HL-60/S4 treated with retinoic acid at 250 ng/mL for 4 days and 3 days (cell line): ENCODE results near the gene CAVIN4.

Experiments used
- in situ Hi-C: fragments of 300-500 bp; cut with MboI; formaldehyde crosslinking; loops from 2 replicates; pipeline ENCODE4 v1.7.0; 2022; ENCODE audit warnings: low sequenced_read_pairs

Gene CAVIN4

DNA sequence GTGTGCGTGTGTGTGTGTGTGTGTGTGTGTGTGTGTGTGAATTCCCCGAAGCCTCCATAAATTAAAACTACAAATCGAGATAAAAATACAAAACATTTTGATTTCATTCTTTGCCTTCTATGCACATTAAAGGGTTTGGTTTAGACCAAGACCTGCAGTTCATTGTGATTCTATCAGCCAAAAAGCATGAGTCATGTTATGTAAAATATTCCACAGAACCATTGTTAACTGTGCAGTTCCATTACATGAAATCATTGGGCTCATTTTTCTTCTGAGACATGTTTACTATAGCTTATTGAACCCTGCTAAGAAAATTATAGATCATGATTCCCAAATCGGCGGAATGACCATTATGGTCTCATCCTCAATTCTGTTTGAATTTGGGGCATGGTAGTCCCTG is 11.7 kb downstream of the CAVIN4 start:
- in situ Hi-C loops, result no loop called here

DNA sequence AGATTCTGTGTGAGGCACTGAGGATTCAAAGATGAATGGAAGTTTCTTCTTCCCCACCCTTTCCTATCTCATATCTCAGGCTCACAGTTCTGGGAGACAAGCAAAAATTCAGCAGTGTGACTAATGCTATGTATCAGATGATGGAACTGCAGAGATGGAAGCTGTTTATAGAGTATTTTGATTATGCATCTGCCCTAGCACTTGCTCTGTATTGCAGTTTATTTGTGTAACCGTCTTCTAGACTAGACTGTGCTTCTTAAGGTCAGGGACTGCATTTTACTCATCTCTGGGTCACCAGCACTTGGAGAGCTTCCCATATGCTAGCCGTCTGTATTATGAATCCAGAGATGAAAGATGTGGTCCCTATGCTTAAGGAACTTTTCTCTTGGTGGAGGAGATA is 12.6 kb downstream of the CAVIN4 start:
- in situ Hi-C loops, result loop anchor here (10.0 kb wide), 1 partner anchor 1406 kb away; no protein-coding TSS in a partner anchor

DNA sequence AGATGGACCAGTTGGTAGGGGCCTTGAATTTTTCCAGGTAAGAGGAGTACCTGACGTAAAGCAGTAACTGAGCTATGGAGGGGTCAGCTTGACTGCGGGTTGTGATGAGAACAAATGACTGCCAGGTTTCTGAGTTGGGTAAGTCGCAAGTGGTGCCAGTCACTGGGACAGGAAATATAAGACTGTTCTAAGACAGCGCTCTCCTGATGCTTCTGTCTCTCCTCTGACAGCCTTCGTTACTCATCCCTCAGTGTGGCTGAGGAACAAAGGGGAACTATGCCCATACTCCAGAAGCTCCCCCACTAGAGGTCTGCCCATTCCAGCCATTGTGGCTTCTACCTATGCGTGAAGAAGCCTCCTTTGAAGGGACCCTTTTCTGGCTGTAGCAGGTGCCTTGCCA is 13.3 kb downstream of the CAVIN4 start:
- in situ Hi-C loops, result loop anchor here (10.0 kb wide), 1 partner anchor 1406 kb away; no protein-coding TSS in a partner anchor

DNA sequence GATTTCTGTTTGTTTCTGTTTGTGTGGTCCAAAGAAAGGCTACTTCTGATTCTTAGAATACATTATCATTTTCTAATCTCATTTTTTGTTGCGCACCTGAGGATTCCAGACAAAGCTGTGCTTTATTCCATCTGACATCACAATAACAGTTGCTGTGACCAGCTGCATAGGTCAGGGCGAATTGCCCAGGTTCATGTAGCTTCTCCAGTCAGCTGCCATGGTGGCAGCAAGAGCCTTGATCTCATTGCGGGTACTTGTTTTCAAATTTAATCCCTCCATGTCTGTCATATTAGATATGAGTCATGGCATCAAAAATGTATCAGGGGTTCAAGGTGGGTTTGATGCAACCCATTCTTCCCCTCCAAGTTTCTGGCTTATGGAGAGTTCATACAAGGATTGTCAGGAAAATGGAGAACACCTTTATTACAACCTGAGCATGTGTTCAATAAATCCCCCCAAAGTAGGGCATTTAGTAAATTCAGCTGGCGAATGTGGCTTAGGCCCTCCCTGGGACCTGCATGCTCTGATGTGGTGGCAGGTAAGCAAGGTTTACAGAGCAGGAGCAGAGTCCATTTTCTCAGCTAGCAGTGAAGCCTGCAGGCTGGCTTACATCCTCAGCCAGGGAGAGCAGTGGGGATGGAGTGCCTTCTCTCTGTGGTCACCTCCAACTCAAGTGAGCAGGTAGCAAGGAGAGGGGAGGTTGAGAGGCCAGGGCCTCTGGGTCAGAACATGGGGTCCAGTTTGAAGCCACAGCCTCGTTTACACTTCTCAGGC is 13.9 kb downstream of the CAVIN4 start:
- in situ Hi-C loops, result loop anchor here (10.0 kb wide), 1 partner anchor 1407 kb away; no protein-coding TSS in a partner anchor

DNA sequence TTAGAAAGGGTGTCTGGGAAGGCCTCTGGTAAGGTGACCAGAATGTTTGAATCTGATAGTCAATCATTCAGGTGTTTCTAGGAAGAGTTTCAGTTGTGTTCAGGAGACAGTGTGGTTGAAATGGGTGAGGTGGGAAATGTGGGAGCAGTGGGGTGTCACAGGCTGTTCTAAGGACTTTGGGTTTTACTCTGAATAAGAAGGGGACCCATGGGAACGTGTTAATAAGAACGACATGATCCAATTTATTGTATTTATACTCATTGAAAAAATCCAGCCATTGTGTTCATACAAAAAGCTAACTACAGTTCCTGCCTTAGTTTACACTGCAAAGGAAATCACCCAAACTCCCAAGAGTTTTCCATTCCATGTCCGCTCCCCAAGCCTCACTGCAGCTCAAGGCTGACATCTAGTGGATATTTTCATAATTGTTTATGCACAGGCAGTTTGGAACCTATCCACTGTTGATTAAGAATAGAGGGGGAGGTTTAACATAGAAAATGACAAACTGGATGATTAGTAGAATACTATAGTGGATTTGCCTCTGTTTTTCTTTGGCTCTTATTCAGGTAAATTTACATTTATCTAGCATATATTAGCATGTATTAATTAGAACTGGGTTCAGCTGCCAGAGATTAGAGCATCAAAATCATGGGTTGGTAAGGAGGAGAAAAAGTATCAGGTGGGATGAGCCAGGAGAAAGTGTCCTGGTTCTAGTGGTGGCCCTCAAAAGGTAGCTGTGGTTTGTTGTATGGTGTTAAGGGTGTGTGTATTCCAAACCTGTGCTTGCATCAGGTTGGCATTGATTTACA is 17.7 kb downstream of the CAVIN4 start:
- in situ Hi-C loops, result loop anchor here (10.0 kb wide), 1 partner anchor 1411 kb away; no protein-coding TSS in a partner anchor

DNA sequence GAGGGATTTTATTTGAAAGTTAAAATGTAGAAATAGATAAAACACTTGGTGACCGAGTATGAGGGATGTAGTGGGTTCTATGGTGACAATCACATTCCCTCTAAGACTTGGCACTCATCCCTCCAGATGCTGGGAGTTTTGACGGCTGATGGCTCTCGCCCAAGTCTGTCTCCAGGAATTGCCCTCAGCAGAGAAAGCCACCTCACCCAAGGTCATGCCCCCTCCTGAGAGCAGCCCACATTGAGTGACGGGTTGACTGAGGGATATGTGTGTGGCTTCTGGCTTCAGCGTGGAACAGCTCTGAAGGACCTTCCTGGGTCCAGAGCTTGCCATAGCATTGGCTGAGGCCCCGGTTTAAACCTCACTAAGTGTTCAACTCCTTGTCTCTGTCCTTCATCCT is 19.4 kb downstream of the CAVIN4 start:
- in situ Hi-C loops, result loop anchor here (10.0 kb wide), 1 partner anchor 1412 kb away; no protein-coding TSS in a partner anchor

DNA sequence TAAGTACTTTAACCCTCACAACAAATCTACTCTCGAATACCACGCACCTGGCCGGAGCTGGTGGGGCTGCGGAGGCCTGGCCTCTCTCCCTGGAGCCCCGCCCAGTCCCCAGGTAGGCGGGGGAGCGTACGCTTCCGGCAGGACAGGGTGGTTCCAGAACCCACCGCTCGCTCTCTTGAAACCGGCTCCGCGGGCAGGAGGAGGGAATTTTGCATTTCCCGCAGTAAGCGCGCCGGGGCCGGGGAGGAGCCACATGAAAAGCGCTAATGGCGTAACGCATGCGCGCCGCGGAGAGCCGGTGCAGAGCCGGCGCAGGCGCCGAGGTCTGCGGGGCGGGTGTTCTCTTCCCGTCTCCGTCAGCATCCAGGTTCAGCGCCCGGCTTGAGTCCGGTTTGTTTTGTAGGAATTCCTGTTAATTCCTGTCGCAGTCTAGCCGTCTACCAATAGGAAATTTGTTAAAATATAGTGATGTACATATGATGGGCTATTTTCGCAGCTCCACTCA is 20.8 kb downstream of the CAVIN4 start:
- in situ Hi-C loops, result loop anchor here (10.0 kb wide), 1 partner anchor 1414 kb away; no protein-coding TSS in a partner anchor

DNA sequence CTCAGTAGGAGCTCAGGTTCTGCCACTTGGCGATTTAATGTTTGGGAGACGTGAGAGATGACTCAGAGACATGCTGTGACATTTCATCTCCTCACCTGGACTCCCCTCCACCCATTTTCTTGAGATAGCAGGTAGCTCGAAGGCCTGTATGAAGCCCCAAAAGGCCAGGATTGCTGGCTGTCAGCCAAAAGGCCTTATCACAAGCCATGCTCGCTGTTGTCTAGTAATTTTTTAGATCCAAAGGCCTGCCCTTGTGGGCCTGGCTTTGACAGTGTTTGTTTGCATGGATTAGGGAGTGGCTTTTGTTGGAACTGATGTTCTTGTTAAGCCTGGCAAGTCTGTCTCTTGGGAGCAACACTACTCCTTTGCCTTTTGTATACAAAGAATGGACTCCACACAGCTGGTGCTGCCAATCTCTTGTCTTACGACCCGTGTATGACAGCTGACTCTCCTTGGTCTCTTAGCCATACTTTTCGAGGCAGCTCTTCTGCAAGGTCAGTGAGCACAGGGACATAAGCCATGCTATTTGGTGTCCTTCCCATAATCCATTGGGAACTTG is 22.7 kb downstream of the CAVIN4 start:
- in situ Hi-C loops, result no loop called here

DNA sequence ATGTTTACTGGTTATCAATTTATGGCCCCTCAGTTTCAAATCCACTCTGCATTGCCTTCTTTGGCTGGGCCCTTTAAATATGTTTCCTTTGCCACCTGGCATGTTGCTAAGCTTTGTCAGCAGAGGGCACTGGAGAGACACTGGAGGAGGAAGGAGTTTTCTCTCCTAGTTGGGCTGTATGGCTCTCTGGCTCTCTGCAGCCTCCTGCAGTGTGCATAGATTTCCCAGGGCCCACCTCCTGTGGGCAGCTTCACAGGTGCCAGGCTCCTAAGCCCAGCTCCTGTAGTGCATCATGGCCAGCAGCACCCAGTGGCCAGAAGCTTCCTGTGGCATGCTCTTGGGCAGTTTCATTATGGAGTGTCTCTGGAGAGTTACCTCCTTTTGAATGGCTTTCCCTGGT is 23.3 kb downstream of the CAVIN4 start:
- in situ Hi-C loops, result no loop called here

DNA sequence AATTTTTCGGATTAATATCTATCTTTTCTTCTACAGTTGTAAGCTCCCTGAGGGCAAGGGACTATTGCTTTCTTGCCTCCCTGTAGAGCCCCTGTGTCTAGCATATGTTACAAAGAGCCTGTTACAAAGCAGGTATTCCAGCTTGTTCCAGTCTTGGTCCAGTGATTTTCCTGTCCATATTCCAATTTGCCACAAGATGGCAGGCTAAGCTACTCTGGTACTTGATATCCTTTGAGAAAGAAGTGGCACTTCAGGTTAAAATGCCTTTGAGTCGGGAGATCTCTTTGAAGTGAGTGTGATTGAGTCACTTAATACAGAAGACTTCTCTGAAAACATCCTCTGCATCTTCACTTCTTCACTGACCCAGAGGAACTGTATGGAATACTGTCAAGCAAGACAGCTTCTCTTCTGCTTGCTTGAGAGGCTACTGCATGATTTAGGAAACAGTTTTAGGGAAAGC is 24.5 kb downstream of the CAVIN4 start:
- in situ Hi-C loops, result no loop called here

DNA sequence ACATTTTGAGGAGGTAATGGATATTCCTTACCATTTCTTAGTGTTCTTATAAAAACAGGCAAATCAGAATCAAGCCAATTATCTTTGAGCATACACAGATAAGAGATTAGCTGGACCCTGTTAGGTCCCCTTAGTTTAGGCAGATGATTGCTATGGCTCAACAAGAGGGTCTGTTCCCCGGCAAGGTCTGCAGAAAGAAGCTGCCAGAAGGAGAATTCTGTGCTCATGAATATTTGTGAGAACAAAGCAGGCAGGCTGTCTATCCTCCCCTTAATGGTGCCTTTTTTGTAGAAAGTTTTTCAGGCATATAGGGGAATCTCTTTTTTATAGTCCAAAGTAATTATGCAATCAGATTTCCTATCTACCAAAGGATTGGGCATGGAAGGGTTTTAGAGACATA is 27.5 kb downstream of the CAVIN4 start:
- in situ Hi-C loops, result no loop called here

DNA sequence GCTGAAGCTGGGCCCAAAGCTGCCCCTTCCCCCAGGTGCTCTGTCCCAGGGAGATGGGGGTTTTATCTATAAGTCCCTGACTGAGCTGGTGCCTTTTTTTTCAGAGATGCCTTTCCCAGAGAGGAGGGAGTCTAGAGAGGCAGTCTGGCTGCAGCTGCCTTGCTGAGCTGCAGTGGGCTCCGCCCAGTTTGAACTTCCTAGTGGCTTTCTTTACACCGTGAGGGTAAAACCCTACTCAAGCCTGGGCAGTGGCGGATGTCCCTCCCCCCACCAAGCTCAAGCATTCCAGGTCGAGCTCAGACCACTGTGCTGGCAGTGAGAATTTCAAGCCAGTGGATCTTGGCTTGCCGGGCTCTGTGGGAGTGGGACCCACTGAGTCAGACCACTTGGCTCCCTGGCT is 41.3 kb downstream of the CAVIN4 start:
- in situ Hi-C loops, result no loop called here

DNA sequence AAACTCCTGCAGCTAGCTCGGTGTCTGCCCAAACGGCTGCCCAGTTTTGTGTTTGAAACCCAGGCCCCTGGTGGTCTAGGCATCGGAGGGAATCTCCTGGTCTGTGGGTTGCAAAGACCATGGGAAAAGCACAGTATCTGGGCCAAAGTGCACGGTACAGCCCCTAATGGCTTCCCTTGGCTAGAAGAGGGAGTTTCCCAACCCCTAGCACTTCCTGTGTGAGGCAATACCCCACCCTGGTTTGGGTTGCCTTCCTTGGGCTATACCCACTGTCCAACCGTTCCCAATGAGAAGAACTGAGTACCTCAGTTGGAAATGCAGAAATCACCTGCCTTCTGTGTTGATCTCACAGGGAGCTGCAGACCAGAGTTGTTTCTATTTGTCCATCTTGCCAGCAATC is 41.8 kb downstream of the CAVIN4 start:
- in situ Hi-C loops, result no loop called here

DNA sequence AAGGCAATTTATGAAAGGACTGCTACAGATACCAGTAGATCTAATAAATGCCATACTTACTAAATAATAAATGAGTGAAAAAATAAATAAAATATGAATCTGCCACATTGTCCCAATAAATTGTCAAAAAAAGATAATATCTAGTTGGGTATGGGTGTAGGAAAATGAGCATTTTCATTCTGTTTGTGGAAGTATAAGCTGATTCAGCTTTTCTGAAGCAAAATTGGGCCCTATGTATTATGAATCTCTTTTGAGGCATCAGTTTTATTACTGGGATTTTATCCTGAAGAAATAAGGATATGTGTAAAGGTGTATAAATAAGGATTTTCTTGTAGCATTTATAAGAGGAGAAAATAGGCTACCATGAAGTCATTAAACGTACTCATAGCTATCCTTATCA is 46.1 kb downstream of the CAVIN4 start:
- in situ Hi-C loops, result no loop called here

DNA sequence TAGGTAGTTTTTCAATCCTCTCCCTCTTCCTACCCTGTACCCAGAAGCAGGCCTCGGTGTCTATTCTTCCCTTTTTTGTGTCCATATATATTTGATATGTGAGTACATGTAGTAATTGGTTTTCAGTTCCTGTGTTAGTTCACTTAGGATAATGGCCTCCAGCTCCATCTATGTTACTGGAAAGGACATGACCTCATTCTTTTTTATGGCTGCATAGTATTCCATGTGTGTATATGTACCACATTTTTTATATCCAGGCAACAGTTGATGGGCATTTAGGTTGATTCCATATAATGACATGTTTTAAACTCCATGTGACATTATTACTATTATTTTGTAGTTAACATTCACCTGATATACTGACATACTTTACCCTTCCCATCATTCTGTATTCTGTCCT is 49.1 kb downstream of the CAVIN4 start:
- in situ Hi-C loops, result no loop called here

DNA sequence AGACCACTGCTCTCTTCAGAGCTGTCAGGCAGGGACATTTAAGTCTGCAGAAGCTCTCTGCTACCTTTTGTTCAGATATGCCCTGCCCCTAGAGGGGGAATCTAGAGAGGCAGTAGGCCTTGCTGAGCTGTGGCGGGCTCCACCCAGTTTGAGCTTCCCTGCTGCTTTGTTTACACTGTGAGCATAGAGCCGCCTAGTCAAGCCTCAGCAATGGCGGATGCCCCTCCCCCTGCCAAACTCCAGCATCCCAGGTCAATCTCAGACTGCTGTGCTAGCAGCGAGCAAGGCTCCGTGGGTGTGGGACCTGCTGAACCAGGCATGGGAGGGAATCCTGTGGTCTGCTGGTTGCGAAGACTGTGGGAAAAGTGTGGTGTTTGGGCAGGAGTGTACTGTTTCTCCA is 59.9 kb downstream of the CAVIN4 start:
- in situ Hi-C loops, result no loop called here
